Measurements from ENCODE around the gene UBQLNL.

UBQLNL gene

GRCh38 chr11:5516599-5516998, at the start of gene UBQLNL:
Gene UBQLNL (minus strand): TSS chr11:5516699. CDS start chr11:5516441, 258 bp downstream.
- no peak for DNase-seq (ENCODE audit: low read depth, low spot score)
- no peak within 1 kb of the TSS for H3K4me3 ChIP-seq (ENCODE audit: low read depth, low read length)
- ChIA-PET POLR2A (no interaction called here), CTCF (no interaction called here)
- no peak for TF ChIP-seq CTCF (IDR thresholded peaks at IDR 0.05; ENCODE audit: insufficient read depth, low read length, missing control alignments)

GRCh38 chr11:5564259-5565019, 47.9 kb upstream of the UBQLNL start:
- no peak for DNase-seq (ENCODE audit: low read depth, low spot score)
- CTCF ChIA-PET = interaction anchor here (2.0 kb wide), 1 partner anchor 11 kb away, joined by 7 read pairs; no protein-coding TSS in a partner anchor
- no peak for TF ChIP-seq CTCF (IDR thresholded peaks at IDR 0.05; ENCODE audit: insufficient read depth, low read length, missing control alignments)
- POLR2A ChIA-PET = no interaction called here
- no peak overlapping the region for H3K4me3 ChIP-seq (ENCODE audit: low read depth, low read length)

GRCh38 chr11:5557751-5558150, 41.3 kb upstream of the UBQLNL start:
- TF ChIP-seq CTCF (IDR thresholded peaks at IDR 0.05; ENCODE audit: insufficient read depth, low read length, missing control alignments) = no peak
- CTCF ChIA-PET = interaction anchor here (0.9 to 1.5 kb wide), 2 partner anchors 31 to 82 kb away, joined by 3 to 4 read pairs; no protein-coding TSS in a partner anchor

GRCh38 chr11:5556596-5557188, 40.2 kb upstream of the UBQLNL start:
- TF ChIP-seq CTCF (IDR thresholded peaks at IDR 0.05; ENCODE audit: insufficient read depth, low read length, missing control alignments) = no peak
- ChIA-PET CTCF (interaction anchor here (1.5 kb wide), 1 partner anchor 80 kb away, joined by 4 read pairs; no protein-coding TSS in a partner anchor), POLR2A (no interaction called here)
- no peak for DNase-seq (ENCODE audit: low read depth, low spot score)
- no peak overlapping the region for H3K4me3 ChIP-seq (ENCODE audit: low read depth, low read length)

More at GRCh38 chr11:5557751-5558150, 41.3 kb upstream of the UBQLNL start:
- no peak overlapping the region for H3K4me3 ChIP-seq (ENCODE audit: low read depth, low read length)
- POLR2A ChIA-PET = no interaction called here
- no peak for DNase-seq (ENCODE audit: low read depth, low spot score)

GRCh38 chr11:5553343-5553742, 36.8 kb upstream of the UBQLNL start:
- DNase-seq (ENCODE audit: low read depth, low spot score) = no peak
- H3K4me3 ChIP-seq (ENCODE audit: low read depth, low read length) = no peak overlapping the region
- no peak for TF ChIP-seq CTCF (IDR thresholded peaks at IDR 0.05; ENCODE audit: insufficient read depth, low read length, missing control alignments)
- CTCF ChIA-PET = interaction anchor here (0.7 to 1.4 kb wide), 4 partner anchors 11 to 77 kb away, joined by 3 to 7 read pairs (median 4); partner anchors contain the start of gene UBQLN3
- POLR2A ChIA-PET = no interaction called here

- CTCF ChIA-PET = no interaction called here
- no peak overlapping the region for H3K4me3 ChIP-seq (ENCODE audit: low read depth, low read length)
- POLR2A ChIA-PET = no interaction called here
- DNase-seq (ENCODE audit: low read depth, low spot score) = peak; percentile 40
- TF ChIP-seq CTCF (IDR thresholded peaks at IDR 0.05; ENCODE audit: insufficient read depth, low read length, missing control alignments) = no peak
Observed at GRCh38 chr11:5550440-5551095, 34.1 kb upstream of the UBQLNL start.

All from AG04449 (cell line).